PC-9 (cell line): ENCODE data around the gene CENPP. TPM values are rescaled to one million over a fixed set of nuclear protein-coding genes. Genes with fewer than 3 reads are reported as not detected.

Source experiments
- BruUV-seq: library from RNA; stranded (reverse); fragments of 400-500 nt; replicated peaks from 2 replicates; lab custom pipeline; 2021; lab: Mats Ljungman, UMichigan
- CTCF ChIA-PET: fragments of 300-600 bp; sonication (Branson Sonifier 250); formaldehyde crosslinking; loops from one replicate; lab custom pipeline; 2022; ENCODE audit warnings: antibody characterized with exemption; lab: Charles Lee
- POLR2A ChIA-PET: fragments of 300-600 bp; sonication (Branson Sonifier 250); formaldehyde crosslinking; loops from one replicate; lab custom pipeline; 2022; ENCODE audit warnings: antibody characterized with exemption; ENCODE audit not compliant: unreplicated experiment; lab: Charles Lee
- DNase-seq, 2 experiments: peaks; one replicate each; pipeline versions ENCODE4 v3.0.0 to v3.0.0-alpha.2; 2015 to 2022; ENCODE audit warnings: mixed read lengths in 1 of 2
- H2AFZ ChIP-seq: fragments of 200-600 bp; sonication (generic); 2 replicates; pipeline ENCODE4 v1.8.1; 2017; ENCODE audit warnings: antibody characterized with exemption
- H3F3A ChIP-seq: fragments of 200-600 bp; sonication (generic); 2 replicates; pipeline ENCODE4 v1.8.1; 2017; ENCODE audit warnings: antibody characterized with exemption, mild to moderate bottlenecking, low read depth; ENCODE audit not compliant: insufficient read depth
- H3K27ac ChIP-seq: fragments of 200-600 bp; sonication (generic); 2 replicates; pipeline ENCODE4 v1.6.1; 2016; ENCODE audit warnings: mixed run types
- H3K27me3 ChIP-seq: fragments of 200-600 bp; sonication (generic); 2 replicates; pipeline ENCODE4 v1.6.1; 2016; ENCODE audit warnings: low read depth, mixed run types; ENCODE audit not compliant: insufficient read depth
- H3K36me3 ChIP-seq: fragments of 200-600 bp; sonication (generic); 2 replicates; pipeline ENCODE4 v1.6.1; 2016; ENCODE audit warnings: low read depth, mixed run types
- H3K4me1 ChIP-seq: fragments of 200-600 bp; sonication (generic); replicated peaks from 2 replicates; pipeline ENCODE4 v1.6.1; 2016; ENCODE audit warnings: mixed run types; ENCODE audit not compliant: insufficient read depth
- H3K4me2 ChIP-seq: fragments of 200-600 bp; sonication (generic); 2 replicates; pipeline ENCODE4 v1.6.1; 2017; ENCODE audit warnings: mixed run types
- H3K4me3 ChIP-seq: fragments of 200-600 bp; sonication (generic); 2 replicates; pipeline ENCODE4 v1.6.1; 2016; ENCODE audit warnings: mixed run types
- H3K79me2 ChIP-seq: fragments of 200-600 bp; sonication (generic); 2 replicates; pipeline ENCODE4 v1.6.1; 2017; ENCODE audit warnings: low read depth, mixed run types
- H3K9me2 ChIP-seq: fragments of 200-600 bp; sonication (generic); 2 replicates; pipeline ENCODE4 v1.8.1; 2017; ENCODE audit warnings: mild to moderate bottlenecking; ENCODE audit not compliant: insufficient read depth
- H3K9me3 ChIP-seq: fragments of 200-600 bp; sonication (generic); 2 replicates; pipeline ENCODE4 v1.8.1; 2016; ENCODE audit warnings: low read depth; ENCODE audit not compliant: insufficient read depth
- H4K20me1 ChIP-seq: fragments of 200-600 bp; sonication (generic); 2 replicates; pipeline ENCODE4 v1.8.1; 2017; ENCODE audit not compliant: insufficient read depth
- CTCF ChIP-seq: fragments of 200-600 bp; sonication (generic); conservative IDR thresholded peaks from 2 replicates; pipeline ENCODE4 v1.6.1; 2017; ENCODE audit warnings: mixed run types, antibody characterized with exemption, mild to moderate bottlenecking, moderate library complexity
- EZH2 ChIP-seq: fragments of 200-600 bp; sonication (generic); IDR thresholded peaks from 2 replicates; pipeline ENCODE4 v1.8.0; 2017; ENCODE audit warnings: antibody characterized with exemption, low read depth
- intact Hi-C: fragments of 100-400 bp; cut with micrococcal nuclease; formaldehyde crosslinking; loops from one replicate; pipeline ENCODE4 v1.10.0; 2022; ENCODE audit not compliant: unreplicated experiment
- total RNA-seq: library from RNA; stranded (reverse); gene quantifications from 2 replicates; pipeline ENCODE4 v1.2.3, GENCODE V29; 2021

Gene CENPP
- total RNA-seq, 1 experiment from 2014 or later: 10.0 TPM

DNA sequence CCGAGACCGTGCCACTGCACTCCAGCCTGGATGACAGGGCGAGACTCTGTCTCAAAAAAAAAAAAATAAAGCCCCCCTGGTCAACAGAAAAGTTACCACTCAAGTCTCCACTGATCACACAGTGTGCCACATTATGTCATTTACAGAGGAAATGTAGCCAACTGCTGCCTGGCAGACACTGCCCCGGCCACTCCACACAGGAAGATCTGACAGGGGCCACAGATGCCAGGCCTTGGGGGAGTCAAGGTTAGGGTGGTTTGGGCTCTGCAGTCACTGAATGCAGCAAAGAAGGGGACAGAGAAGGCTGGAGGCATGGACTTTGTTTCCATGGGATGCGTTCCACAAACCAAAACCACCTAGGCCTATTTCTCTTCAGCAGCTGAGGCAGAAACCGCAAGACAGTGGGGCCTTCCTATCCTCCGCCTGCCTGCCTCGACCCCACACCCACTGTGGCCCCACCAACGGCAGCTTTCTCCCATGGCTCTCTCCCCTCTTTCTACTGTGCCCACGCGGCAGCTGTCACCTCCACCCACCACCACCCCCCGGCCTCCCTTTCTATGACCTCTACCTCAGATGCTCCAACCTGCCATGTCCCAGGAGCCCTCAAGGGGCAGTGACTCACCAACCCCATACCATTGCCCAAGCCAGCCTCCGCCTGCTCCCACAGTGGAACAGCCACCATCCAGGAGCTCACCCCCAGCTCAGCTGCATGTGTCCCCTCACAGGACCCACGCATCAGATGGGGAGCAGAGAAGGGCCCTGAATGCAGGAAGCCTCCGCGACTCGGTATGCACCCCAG is 331.7 kb downstream of the CENPP start:
- no peak for DNase-seq
- H3K27me3 ChIP-seq: no peaks in the 10 kb centered on the region
- peaks cover 28% of the 10 kb centered on the region for H3K79me2 ChIP-seq
- no peaks in the 10 kb centered on the region for H3K9me2 ChIP-seq
- H3K4me3 ChIP-seq: no peak overlapping the region
- no TSS peak for BruUV-seq
- no peaks in the 10 kb centered on the region for H3K4me1 ChIP-seq
- no peak overlapping the region for H2AFZ ChIP-seq
- POLR2A ChIA-PET: interaction anchor here (0.5 kb wide), 1 partner anchor 124 kb away, joined by 7 read pairs; no protein-coding TSS in a partner anchor
- H3K9me3 ChIP-seq: no peaks in the 10 kb centered on the region
- H4K20me1 ChIP-seq: peaks cover 34% of the 10 kb centered on the region
- H3F3A ChIP-seq: no peaks in the 10 kb centered on the region
- intact Hi-C loops: no loop called here
- no peak overlapping the region for H3K4me2 ChIP-seq
- TF ChIP-seq EZH2 (no peak), CTCF (no peak)
- no peak overlapping the region for H3K27ac ChIP-seq
- H3K36me3 ChIP-seq: 0 out of 2 replicates have a peak, but pooled peaks cover 10% of the 10 kb centered on the region
- CTCF ChIA-PET: interaction anchor here (0.7 kb wide), 1 partner anchor 47 kb away, joined by 3 read pairs; no protein-coding TSS in a partner anchor

DNA sequence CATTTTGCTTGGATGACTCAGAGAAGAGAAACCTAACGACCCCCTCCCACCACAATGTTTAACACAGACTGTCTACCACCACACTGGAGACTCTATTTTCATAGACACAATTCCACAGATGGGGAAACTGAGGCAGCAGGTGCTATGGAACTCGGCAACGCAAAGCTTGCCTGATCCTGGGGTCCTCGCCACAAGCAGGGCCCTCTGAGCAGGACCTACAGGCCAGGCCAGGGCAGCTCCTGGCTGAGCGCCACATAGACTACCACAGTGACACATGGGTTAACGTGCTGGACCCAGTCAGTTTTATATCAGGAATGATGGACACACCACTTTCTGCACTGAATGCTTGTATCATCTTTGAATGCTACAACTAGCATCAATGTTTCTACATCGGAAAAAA is 332.4 kb downstream of the CENPP start:
- H3K27me3 ChIP-seq: no peaks in the 10 kb centered on the region
- TF ChIP-seq EZH2: no peak
- no peak for TF ChIP-seq CTCF
- no peak for DNase-seq
- H3K9me2 ChIP-seq: no peaks in the 10 kb centered on the region
- ChIA-PET CTCF (interaction anchor here (0.7 kb wide), 1 partner anchor 46 kb away, joined by 3 read pairs; no protein-coding TSS in a partner anchor), POLR2A (no interaction called here)
- no peak overlapping the region for H2AFZ ChIP-seq
- no peaks in the 10 kb centered on the region for H3F3A ChIP-seq
- H3K4me1 ChIP-seq: no peaks in the 10 kb centered on the region
- H3K27ac ChIP-seq: no peak overlapping the region
- H4K20me1 ChIP-seq: peaks cover 39% of the 10 kb centered on the region
- no peak overlapping the region for H3K4me3 ChIP-seq
- peaks cover 35% of the 10 kb centered on the region for H3K79me2 ChIP-seq
- H3K4me2 ChIP-seq: no peak overlapping the region
- 0 out of 2 replicates have a peak, but pooled peaks cover 14% of the 10 kb centered on the region for H3K36me3 ChIP-seq
- intact Hi-C loops: no loop called here
- H3K9me3 ChIP-seq: no peaks in the 10 kb centered on the region
- no TSS peak for BruUV-seq

GRCh38 chr9:92658611-92659010 is 332.9 kb downstream of the CENPP start:
- H2AFZ ChIP-seq: no peak overlapping the region
- H3K36me3 ChIP-seq: 0 out of 2 replicates have a peak, but pooled peaks cover 19% of the 10 kb centered on the region
- peaks cover 39% of the 10 kb centered on the region for H3K79me2 ChIP-seq
- peaks cover 43% of the 10 kb centered on the region for H4K20me1 ChIP-seq
- H3K4me1 ChIP-seq: no peaks in the 10 kb centered on the region
- H3K9me2 ChIP-seq: no peaks in the 10 kb centered on the region
- BruUV-seq: no TSS peak
- ChIA-PET CTCF (no interaction called here), POLR2A (no interaction called here)
- H3K4me3 ChIP-seq: no peak overlapping the region
- no peaks in the 10 kb centered on the region for H3K27me3 ChIP-seq
- intact Hi-C loops: no loop called here
- no peak for TF ChIP-seq CTCF
- TF ChIP-seq EZH2: no peak
- no peak overlapping the region for H3K4me2 ChIP-seq
- H3F3A ChIP-seq: no peaks in the 10 kb centered on the region
- DNase-seq: no peak
- no peak overlapping the region for H3K27ac ChIP-seq
- H3K9me3 ChIP-seq: no peaks in the 10 kb centered on the region
